OCI-LY3 (cell line): ENCODE measurements around the gene KRTAP10-8.

Source experiments
- H2AFZ ChIP-seq: fragments of 200-600, 300-600 bp; shearing (Covaris generic); 2 replicates; pipeline ENCODE4 v1.6.0; 2014; ENCODE audit warnings: antibody characterized with exemption, low read depth, low read length
- H3K27ac ChIP-seq: fragments of 200-600, 300-600 bp; sonication (generic); 2 replicates; pipeline ENCODE4 v1.5.1; 2014; ENCODE audit warnings: mild to moderate bottlenecking, low read length, moderate library complexity, mixed read lengths
- H3K27me3 ChIP-seq: fragments of 200-600, 300-600 bp; sonication (generic); 2 replicates; pipeline ENCODE4 v1.6.1; 2014; ENCODE audit warnings: low read depth, low read length, mixed read lengths
- H3K36me3 ChIP-seq: fragments of 200-600, 300-600 bp; sonication (generic); replicated peaks from 2 replicates; pipeline ENCODE3; 2014; ENCODE audit warnings: low read depth, low read length, mixed read lengths
- H3K4me1 ChIP-seq: fragments of 300-600, 200-600 bp; sonication (generic); 2 replicates; pipeline ENCODE4 v1.6.1; 2014; ENCODE audit warnings: low read length, mixed read lengths
- H3K4me2 ChIP-seq: fragments of 200-600, 300-600 bp; sonication (generic); 2 replicates; pipeline ENCODE4 v1.6.1; 2014; ENCODE audit warnings: low read length, mixed read lengths
- H3K4me3 ChIP-seq: fragments of 300-600, 200-600 bp; sonication (generic); 2 replicates; pipeline ENCODE4 v1.5.1; 2014; ENCODE audit warnings: antibody characterized with exemption, mild to moderate bottlenecking, low read length, moderate library complexity
- H3K79me2 ChIP-seq: fragments of 300-600, 200-600 bp; shearing (Covaris generic); 2 replicates; pipeline ENCODE4 v1.6.1; 2014; ENCODE audit warnings: mild to moderate bottlenecking, low read length, mixed read lengths
- H3K9ac ChIP-seq: fragments of 300-600, 200-600 bp; shearing (Covaris generic); 2 replicates; pipeline ENCODE4 v1.6.0; 2014; ENCODE audit warnings: mild to moderate bottlenecking, low read length, moderate library complexity
- H3K9me3 ChIP-seq: fragments of 200-600, 300-600 bp; shearing (Covaris generic); 2 replicates; pipeline ENCODE4 v1.6.1; 2014; ENCODE audit warnings: low read length, mixed read lengths; ENCODE audit not compliant: insufficient read depth
- H4K20me1 ChIP-seq: fragments of 200-600, 300-600 bp; sonication (generic); 2 replicates; pipeline ENCODE4 v1.6.1; 2016; ENCODE audit warnings: low read length, mixed read lengths; ENCODE audit not compliant: insufficient read depth
- CTCF ChIP-seq: fragments of 200-600, 300-600 bp; sonication (generic); IDR thresholded peaks from 2 replicates; pipeline ENCODE4 v1.5.1; 2014; ENCODE audit warnings: antibody characterized with exemption, low read length, low read depth
- EZH2phosphoT487 ChIP-seq: fragments of 200-600 bp; shearing (Covaris generic); IDR thresholded peaks from 2 replicates; pipeline ENCODE4 v1.6.1; 2018; ENCODE audit warnings: antibody characterized with exemption, mixed run types, low read depth

The KRTAP10-8 gene

GRCh38 chr21:44601596-44602462 is 10.1 kb upstream of the KRTAP10-8 start:
- H3K4me1 ChIP-seq = no peaks in the 10 kb centered on the region
- H3K9ac ChIP-seq = no peak overlapping the region
- no peaks in the 10 kb centered on the region for H3K9me3 ChIP-seq
- no peaks in the 10 kb centered on the region for H3K79me2 ChIP-seq
- H3K4me2 ChIP-seq = no peak overlapping the region
- no peaks in the 10 kb centered on the region for H4K20me1 ChIP-seq
- TF ChIP-seq CTCF (no peak), EZH2phosphoT487 (no peak)
- no peaks in the 10 kb centered on the region for H3K36me3 ChIP-seq
- H3K27ac ChIP-seq = no peak overlapping the region
- no peak overlapping the region for H3K4me3 ChIP-seq
- no peak overlapping the region for H2AFZ ChIP-seq
- no peaks in the 10 kb centered on the region; the same call in 1 of the 2 replicates for H3K27me3 ChIP-seq

DNA sequence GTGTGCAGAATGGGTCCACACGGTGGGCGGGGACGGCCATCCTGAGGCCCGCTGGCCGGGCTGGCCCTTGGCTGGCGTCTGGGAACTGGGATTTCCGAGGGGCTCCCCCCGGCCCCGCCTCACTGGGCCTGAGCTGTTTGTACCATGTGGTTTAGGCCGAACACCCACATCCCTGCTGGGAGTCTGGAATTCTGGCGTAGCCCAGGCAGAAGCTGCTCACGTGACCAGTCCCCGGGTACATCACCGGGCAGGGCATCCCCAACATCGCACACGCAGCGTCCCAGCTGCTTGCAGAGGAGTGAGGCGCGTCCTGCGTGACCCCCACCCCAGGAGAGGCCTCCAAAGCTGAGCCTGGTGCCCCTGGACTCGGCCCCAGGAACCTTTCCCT is 9.4 kb upstream of the KRTAP10-8 start:
- Histone ChIP-seq H3K27me3 (no peaks in the 10 kb centered on the region; the same call in 1 of the 2 replicates), H3K9ac (no peak overlapping the region), H4K20me1 (no peaks in the 10 kb centered on the region), H3K9me3 (no peaks in the 10 kb centered on the region), H3K27ac (no peak overlapping the region), H3K79me2 (no peaks in the 10 kb centered on the region), H2AFZ (no peak overlapping the region), H3K4me3 (no peak overlapping the region), H3K4me1 (no peaks in the 10 kb centered on the region), H3K36me3 (no peaks in the 10 kb centered on the region), H3K4me2 (no peak overlapping the region)
- no peak for TF ChIP-seq EZH2phosphoT487
- TF ChIP-seq CTCF = no peak

GRCh38 chr21:44603109-44603875 is 8.6 kb upstream of the KRTAP10-8 start:
- H3K4me3 ChIP-seq = no peak overlapping the region

More at GRCh38 chr21:44603109-44603875, 8.6 kb upstream of the KRTAP10-8 start:
- Histone ChIP-seq H3K9me3 (no peaks in the 10 kb centered on the region), H3K4me1 (no peaks in the 10 kb centered on the region), H3K79me2 (no peaks in the 10 kb centered on the region), H3K9ac (no peak overlapping the region), H4K20me1 (no peaks in the 10 kb centered on the region), H3K4me2 (no peak overlapping the region), H3K27ac (no peak overlapping the region), H3K27me3 (no peaks in the 10 kb centered on the region; the same call in 1 of the 2 replicates), H2AFZ (no peak overlapping the region), H3K36me3 (no peaks in the 10 kb centered on the region)
- TF ChIP-seq CTCF = no peak
- TF ChIP-seq EZH2phosphoT487 = no peak
